Mesothelial cell of epicardium (in vitro differentiated cells): ENCODE results near the gene CFAP221. TPM values are rescaled to one million over a fixed set of nuclear protein-coding genes. Genes with fewer than 3 reads are reported as not detected.

Experiments used
- DNase-seq, 2 experiments: peaks; one replicate each; pipeline ENCODE4 v3.0.0; 2021; ENCODE audit warnings: low spot score in 2 of 2; ENCODE audit not compliant: unreplicated experiment in 2 of 2
- H3K27ac Mint-ChIP-seq: 2 replicates; pipeline ENCODE4 v1.8.0; 2021; ENCODE audit warnings: mixed read lengths
- H3K27me3 Mint-ChIP-seq: 2 replicates; pipeline ENCODE4 v1.8.0; 2021; ENCODE audit warnings: low read depth, mixed read lengths
- H3K36me3 Mint-ChIP-seq: 2 replicates; pipeline ENCODE4 v1.8.0; 2021; ENCODE audit warnings: mixed read lengths
- H3K4me1 Mint-ChIP-seq: 2 replicates; pipeline ENCODE4 v1.8.0; 2021; ENCODE audit warnings: mixed read lengths
- H3K4me3 Mint-ChIP-seq: 2 replicates; pipeline ENCODE4 v1.8.0; 2021; ENCODE audit warnings: mild to moderate bottlenecking, moderate library complexity, mixed read lengths
- H3K9me3 Mint-ChIP-seq: 2 replicates; pipeline ENCODE4 v1.8.0; 2021; ENCODE audit warnings: mixed read lengths
- CTCF ChIP-seq: fragments of 200-600 bp; sonication (generic); IDR thresholded peaks from one replicate; pipeline ENCODE4 v1.5.0; 2021; ENCODE audit warnings: antibody characterized with exemption; ENCODE audit not compliant: unreplicated experiment
- total RNA-seq: library from RNA; stranded (reverse); gene quantifications from 3 replicates; pipeline ENCODE4 v1.2.1, GENCODE V29; 2021

CFAP221 gene
- total RNA-seq, 1 donor from 2014 or later, result 4.6 TPM

- no peaks in the 10 kb centered on the region for H3K9me3 Mint-ChIP-seq
- peaks cover 6% of the 10 kb centered on the region for H3K4me1 Mint-ChIP-seq
- H3K27me3 Mint-ChIP-seq, result no peaks in the 10 kb centered on the region
- no peak overlapping the region for H3K4me3 Mint-ChIP-seq
- TF ChIP-seq CTCF, result no peak
- no peaks in the 10 kb centered on the region for H3K36me3 Mint-ChIP-seq
- no peak overlapping the region for H3K27ac Mint-ChIP-seq
- DNase-seq, result peak in 1 of 2 experiments; percentile 24
Measured at GRCh38 chr2:119674711-119675500, 130.7 kb downstream of the CFAP221 start.

- H3K27ac Mint-ChIP-seq, result no peak overlapping the region
- peak overlapping the region; percentile 55 for H3K4me3 Mint-ChIP-seq
- H3K27me3 Mint-ChIP-seq, result no peaks in the 10 kb centered on the region
- peak in 1 of 2 experiments; percentile 26 for DNase-seq
- H3K9me3 Mint-ChIP-seq, result no peaks in the 10 kb centered on the region
- TF ChIP-seq CTCF, result no peak
- peaks cover 4% of the 10 kb centered on the region for H3K36me3 Mint-ChIP-seq
- H3K4me1 Mint-ChIP-seq, result peaks cover 10% of the 10 kb centered on the region
Measured at GRCh38 chr2:119678021-119678656, 133.9 kb downstream of the CFAP221 start.

DNA sequence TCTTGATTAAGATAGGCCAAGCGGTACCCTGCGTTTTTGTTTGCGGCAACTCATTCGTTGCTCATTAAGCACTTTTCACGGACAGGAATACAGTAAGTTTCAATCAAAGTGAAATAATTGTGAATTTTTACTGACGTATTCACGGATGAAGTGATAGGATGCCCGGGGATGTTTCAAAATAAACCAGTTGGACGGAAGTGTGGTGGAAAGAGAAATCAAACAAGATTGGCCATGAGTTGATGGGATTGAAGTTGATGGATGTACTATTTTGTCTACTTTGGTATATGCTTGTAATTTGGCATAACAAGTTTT lies 135.2 kb downstream of the CFAP221 start:
- TF ChIP-seq CTCF, result no peak
- H3K27ac Mint-ChIP-seq, result peak overlapping the region; percentile 44
- H3K4me3 Mint-ChIP-seq, result peak overlapping the region; percentile 84
- DNase-seq, result no peak
- peaks cover 18% of the 10 kb centered on the region for H3K4me1 Mint-ChIP-seq
- H3K36me3 Mint-ChIP-seq, result peaks cover 4% of the 10 kb centered on the region
- no peaks in the 10 kb centered on the region for H3K27me3 Mint-ChIP-seq
- H3K9me3 Mint-ChIP-seq, result no peaks in the 10 kb centered on the region

GRCh38 chr2:119679846-119680245 lies 135.6 kb downstream of the CFAP221 start:
- H3K36me3 Mint-ChIP-seq, result peaks cover 4% of the 10 kb centered on the region
- no peaks in the 10 kb centered on the region for H3K27me3 Mint-ChIP-seq
- no peak for TF ChIP-seq CTCF
- H3K4me3 Mint-ChIP-seq, result peak overlapping the region; percentile 84
- H3K27ac Mint-ChIP-seq, result no peak overlapping the region
- no peaks in the 10 kb centered on the region for H3K9me3 Mint-ChIP-seq
- no peak for DNase-seq
- peaks cover 18% of the 10 kb centered on the region for H3K4me1 Mint-ChIP-seq

DNA sequence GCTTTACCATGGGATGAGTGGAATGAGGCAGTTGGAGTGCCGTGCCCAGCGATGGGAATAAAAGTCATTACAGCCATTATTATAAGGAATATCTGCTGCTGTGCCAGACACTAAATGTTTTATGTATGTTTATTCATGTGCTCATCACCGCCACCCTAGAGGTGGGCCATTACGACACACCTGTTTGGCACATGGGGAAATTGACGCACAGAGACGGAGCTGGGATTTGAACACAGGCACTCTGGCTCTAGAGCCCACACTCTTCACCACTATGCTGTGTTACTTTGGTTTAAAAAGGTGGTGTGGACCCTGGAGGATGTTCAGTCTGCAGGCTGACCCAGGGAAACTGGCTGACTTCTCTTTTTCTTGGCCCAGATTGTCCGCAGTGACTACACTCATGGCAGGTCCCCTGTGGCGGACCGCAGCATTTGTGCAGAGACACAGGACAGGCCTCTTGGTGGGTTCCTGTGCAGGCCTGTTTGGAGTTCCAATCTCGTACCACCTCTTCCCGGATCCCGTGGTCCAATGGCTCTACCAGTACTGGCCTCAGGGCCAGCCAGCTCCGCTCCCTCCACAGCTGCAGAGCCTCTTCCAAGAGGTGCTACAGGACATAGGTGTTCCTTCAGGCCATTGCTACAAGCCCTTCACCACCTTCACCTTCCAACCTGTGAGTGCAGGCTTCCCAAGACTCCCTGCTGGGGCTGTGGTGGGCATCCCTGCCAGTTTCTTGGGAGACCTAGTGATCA lies 136.4 kb downstream of the CFAP221 start:
- no peaks in the 10 kb centered on the region for H3K27me3 Mint-ChIP-seq
- no peak for TF ChIP-seq CTCF
- H3K4me3 Mint-ChIP-seq, result peak overlapping the region; percentile 84
- peaks cover 19% of the 10 kb centered on the region for H3K4me1 Mint-ChIP-seq
- H3K36me3 Mint-ChIP-seq, result peaks cover 4% of the 10 kb centered on the region
- DNase-seq, result no peak
- no peak overlapping the region for H3K27ac Mint-ChIP-seq
- H3K9me3 Mint-ChIP-seq, result no peaks in the 10 kb centered on the region
